ENCODE results near the gene PRKAG1.

GRCh38 chr12:49044660-49045059, 26.1 kb upstream of the PRKAG1 start:
- TF ChIP-seq, protein P1, sequence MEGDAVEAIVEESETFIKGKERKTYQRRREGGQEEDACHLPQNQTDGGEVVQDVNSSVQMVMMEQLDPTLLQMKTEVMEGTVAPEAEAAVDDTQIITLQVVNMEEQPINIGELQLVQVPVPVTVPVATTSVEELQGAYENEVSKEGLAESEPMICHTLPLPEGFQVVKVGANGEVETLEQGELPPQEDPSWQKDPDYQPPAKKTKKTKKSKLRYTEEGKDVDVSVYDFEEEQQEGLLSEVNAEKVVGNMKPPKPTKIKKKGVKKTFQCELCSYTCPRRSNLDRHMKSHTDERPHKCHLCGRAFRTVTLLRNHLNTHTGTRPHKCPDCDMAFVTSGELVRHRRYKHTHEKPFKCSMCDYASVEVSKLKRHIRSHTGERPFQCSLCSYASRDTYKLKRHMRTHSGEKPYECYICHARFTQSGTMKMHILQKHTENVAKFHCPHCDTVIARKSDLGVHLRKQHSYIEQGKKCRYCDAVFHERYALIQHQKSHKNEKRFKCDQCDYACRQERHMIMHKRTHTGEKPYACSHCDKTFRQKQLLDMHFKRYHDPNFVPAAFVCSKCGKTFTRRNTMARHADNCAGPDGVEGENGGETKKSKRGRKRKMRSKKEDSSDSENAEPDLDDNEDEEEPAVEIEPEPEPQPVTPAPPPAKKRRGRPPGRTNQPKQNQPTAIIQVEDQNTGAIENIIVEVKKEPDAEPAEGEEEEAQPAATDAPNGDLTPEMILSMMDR (IDR thresholded peaks at IDR 0.05), result no peak
- TF ChIP-seq POLR2A (IDR thresholded peaks at IDR 0.05), result no peak
